Measurements from ENCODE around the gene MVK. TPM values are rescaled to one million over a fixed set of nuclear protein-coding genes. Genes with fewer than 3 reads are reported as not detected.

The MVK gene
- total RNA-seq, 4 donors from 2014 or later, result 7.1 to 12.0 (median 9.9) TPM

- DNase-seq (ENCODE audit: low spot score), result no peak
- TF ChIP-seq CTCF (IDR thresholded peaks at IDR 0.05), result no peak
- no peak for ATAC-seq (ENCODE audit: low FRiP score)
These were observed 51.6 kb downstream of the MVK start for GRCh38 chr12:109625131-109625559.

- no peak for DNase-seq (ENCODE audit: low spot score)
- ATAC-seq (ENCODE audit: low FRiP score), result no peak
These were observed 52.3 kb downstream of the MVK start for GRCh38 chr12:109625749-109626377.

GRCh38 chr12:109626378-109627115, 53.0 kb downstream of the MVK start:
- ATAC-seq (ENCODE audit: low FRiP score), result no peak

More at GRCh38 chr12:109625749-109626377, 52.3 kb downstream of the MVK start:
- TF ChIP-seq CTCF (IDR thresholded peaks at IDR 0.05), result no peak

GRCh38 chr12:109627633-109628032, 54.0 kb downstream of the MVK start:
- TF ChIP-seq CTCF (IDR thresholded peaks at IDR 0.05), result no peak
- no peak for ATAC-seq (ENCODE audit: low FRiP score)
- no peak for DNase-seq (ENCODE audit: low spot score)

More at GRCh38 chr12:109626378-109627115, 53.0 kb downstream of the MVK start:
- DNase-seq (ENCODE audit: low spot score), result no peak
- TF ChIP-seq CTCF (IDR thresholded peaks at IDR 0.05), result no peak

GRCh38 chr12:109630107-109630506, 56.5 kb downstream of the MVK start:
- TF ChIP-seq CTCF (IDR thresholded peaks at IDR 0.05), result no peak
- no peak for DNase-seq (ENCODE audit: low spot score)
- no peak for ATAC-seq (ENCODE audit: low FRiP score)

- no peak for TF ChIP-seq CTCF (IDR thresholded peaks at IDR 0.05)
- DNase-seq (ENCODE audit: low spot score) (no peak), ATAC-seq (ENCODE audit: low FRiP score) (no peak)
These were observed 57.2 kb downstream of the MVK start for GRCh38 chr12:109630815-109631214.

GRCh38 chr12:109631302-109631701, 57.7 kb downstream of the MVK start:
- DNase-seq (ENCODE audit: low spot score) (no peak), ATAC-seq (ENCODE audit: low FRiP score) (no peak)
- no peak for TF ChIP-seq CTCF (IDR thresholded peaks at IDR 0.05)
